ENCODE data around the gene PFN3.
"Not testable (repeated sequence)": the region's sequence is repeated elsewhere in the genome, so short reads cannot be mapped to it uniquely, and the experiment has no call there.

Gene PFN3

DNA sequence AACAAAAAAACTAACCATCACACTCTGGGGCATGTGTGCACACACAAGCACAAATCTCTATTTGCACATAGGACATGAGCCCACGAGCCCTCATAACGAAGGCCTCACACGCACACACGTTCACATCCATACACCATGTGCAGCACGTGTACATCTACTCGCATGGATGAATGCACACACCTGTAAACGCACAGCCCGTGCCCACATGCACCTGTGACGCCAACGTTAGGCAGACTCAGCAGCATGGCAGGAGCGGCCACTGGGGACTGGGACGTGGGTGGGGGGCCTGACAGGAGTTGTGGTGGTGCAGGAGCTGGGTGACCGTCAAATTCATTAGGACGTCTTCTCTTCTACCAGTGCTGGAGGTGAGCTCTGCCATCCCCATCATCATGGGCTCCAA, 13.1 kb downstream of the PFN3 start:
- no peak overlapping the region for H3K4me3 ChIP-seq (ENCODE audit: low read depth in 1 of 2, low read length in 2 of 2)
- H3K4me1 ChIP-seq (ENCODE audit: insufficient read depth, low read length): no peaks in the 10 kb centered on the region
- H3K36me3 ChIP-seq (ENCODE audit: insufficient read depth, low read length): no peaks in the 10 kb centered on the region
- peaks cover 0 to 6% of the 10 kb centered on the region in 2 donors for H3K27me3 ChIP-seq (ENCODE audit: control insufficient read depth in 1 of 2, insufficient read depth in 2 of 2, low read length in 2 of 2)
- no peak overlapping the region for H3K27ac ChIP-seq (ENCODE audit: low read depth, low read length)
- H3K9ac ChIP-seq (ENCODE audit: low read length): no peak overlapping the region
- no peaks in the 10 kb centered on the region for H3K9me3 ChIP-seq (ENCODE audit: low read length)

DNA sequence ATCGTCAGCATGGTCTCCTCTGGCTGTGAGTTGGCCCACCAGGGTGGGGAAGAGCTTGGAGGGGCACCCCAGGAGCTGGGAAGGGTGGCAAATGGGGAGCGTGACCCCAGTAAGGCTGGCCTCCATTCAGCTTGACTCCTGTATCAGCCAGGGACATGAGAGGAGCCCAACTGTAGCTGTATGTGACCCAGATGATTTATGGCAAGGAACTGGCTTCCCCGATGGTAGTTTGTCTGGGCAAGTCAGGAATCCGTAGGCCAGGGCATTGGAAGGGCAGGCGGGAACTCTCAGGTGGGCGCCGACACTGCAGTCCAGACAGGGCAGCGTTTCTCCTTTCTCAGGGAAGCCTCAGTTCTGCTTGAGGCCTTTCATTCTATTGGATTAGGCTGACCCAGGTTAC, 13.9 kb downstream of the PFN3 start:
- H3K27ac ChIP-seq (ENCODE audit: low read depth, low read length): no peak overlapping the region
- H3K9me3 ChIP-seq (ENCODE audit: low read length): no peaks in the 10 kb centered on the region
- H3K9ac ChIP-seq (ENCODE audit: low read length): no peak overlapping the region
- H3K4me3 ChIP-seq (ENCODE audit: low read depth in 1 of 2, low read length in 2 of 2): no peak overlapping the region
- no peaks in the 10 kb centered on the region for H3K4me1 ChIP-seq (ENCODE audit: insufficient read depth, low read length)
- no peaks in the 10 kb centered on the region for H3K36me3 ChIP-seq (ENCODE audit: insufficient read depth, low read length)
- peaks cover 0 to 6% of the 10 kb centered on the region in 2 donors for H3K27me3 ChIP-seq (ENCODE audit: control insufficient read depth in 1 of 2, insufficient read depth in 2 of 2, low read length in 2 of 2)

- no peaks in the 10 kb centered on the region for H3K36me3 ChIP-seq (ENCODE audit: insufficient read depth, low read length)
- H3K4me3 ChIP-seq (ENCODE audit: low read depth in 1 of 2, low read length in 2 of 2): no peak overlapping the region
- no peak overlapping the region for H3K9ac ChIP-seq (ENCODE audit: low read length)
- H3K27me3 ChIP-seq (ENCODE audit: control insufficient read depth in 1 of 2, insufficient read depth in 2 of 2, low read length in 2 of 2): peaks cover 0 to 6% of the 10 kb centered on the region in 2 donors
- H3K27ac ChIP-seq (ENCODE audit: low read depth, low read length): no peak overlapping the region
- no peaks in the 10 kb centered on the region for H3K4me1 ChIP-seq (ENCODE audit: insufficient read depth, low read length)
- no peaks in the 10 kb centered on the region for H3K9me3 ChIP-seq (ENCODE audit: low read length)
Observed at GRCh38 chr5:177385720-177386119, 14.7 kb downstream of the PFN3 start.

DNA sequence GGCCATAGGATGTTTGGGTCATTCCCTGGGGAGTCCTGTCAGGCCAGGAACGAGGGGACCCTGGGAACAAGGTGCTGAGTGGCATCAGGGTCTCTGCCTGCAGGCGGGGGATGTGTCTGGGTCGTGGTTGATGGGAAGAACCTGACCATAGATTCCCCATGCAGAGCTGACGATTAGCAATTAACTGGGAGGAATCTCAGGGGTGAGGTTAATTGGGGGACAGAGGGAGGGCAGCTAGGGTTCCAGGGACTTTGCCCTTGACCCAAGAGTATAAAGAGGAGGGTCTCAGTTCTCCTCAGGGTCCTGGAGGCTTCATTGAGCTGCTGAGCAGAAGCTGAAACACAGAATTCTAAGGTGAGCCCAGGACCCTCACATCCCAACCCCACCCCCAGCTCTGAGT, 16.3 kb downstream of the PFN3 start, which contains the start of gene SLC34A1:
Gene SLC34A1, plus strand, starts transcription at position 301 of the 400 bp plus-strand sequence. CDS start 1,308 bp downstream, outside the sequence.
- no peak within 1 kb of the TSS for H3K27ac ChIP-seq (ENCODE audit: low read depth, low read length)
- no peak within 1 kb of the TSS for H3K9ac ChIP-seq (ENCODE audit: low read length)
- H3K4me1 ChIP-seq (ENCODE audit: insufficient read depth, low read length): no peaks in the 10 kb centered on the region
- H3K9me3 ChIP-seq (ENCODE audit: low read length): no peaks in the 10 kb centered on the region
- H3K4me3 ChIP-seq (ENCODE audit: low read depth in 1 of 2, low read length in 2 of 2): no peak within 1 kb of the TSS
- H3K36me3 ChIP-seq (ENCODE audit: insufficient read depth, low read length): no peaks in the 10 kb centered on the region
- H3K27me3 ChIP-seq (ENCODE audit: control insufficient read depth in 1 of 2, insufficient read depth in 2 of 2, low read length in 2 of 2): peaks cover 0 to 6% of the 10 kb centered on the region in 2 donors

- no peak overlapping the region for H3K4me3 ChIP-seq (ENCODE audit: low read depth in 1 of 2, low read length in 2 of 2)
- no peak overlapping the region for H3K9ac ChIP-seq (ENCODE audit: low read length)
- peaks cover 0 to 6% of the 10 kb centered on the region in 2 donors for H3K27me3 ChIP-seq (ENCODE audit: control insufficient read depth in 1 of 2, insufficient read depth in 2 of 2, low read length in 2 of 2)
- no peaks in the 10 kb centered on the region for H3K4me1 ChIP-seq (ENCODE audit: insufficient read depth, low read length)
- no peaks in the 10 kb centered on the region for H3K36me3 ChIP-seq (ENCODE audit: insufficient read depth, low read length)
- no peak overlapping the region for H3K27ac ChIP-seq (ENCODE audit: low read depth, low read length)
- H3K9me3 ChIP-seq (ENCODE audit: low read length): no peaks in the 10 kb centered on the region
Observed at GRCh38 chr5:177383181-177383580, 17.3 kb downstream of the PFN3 start.

DNA sequence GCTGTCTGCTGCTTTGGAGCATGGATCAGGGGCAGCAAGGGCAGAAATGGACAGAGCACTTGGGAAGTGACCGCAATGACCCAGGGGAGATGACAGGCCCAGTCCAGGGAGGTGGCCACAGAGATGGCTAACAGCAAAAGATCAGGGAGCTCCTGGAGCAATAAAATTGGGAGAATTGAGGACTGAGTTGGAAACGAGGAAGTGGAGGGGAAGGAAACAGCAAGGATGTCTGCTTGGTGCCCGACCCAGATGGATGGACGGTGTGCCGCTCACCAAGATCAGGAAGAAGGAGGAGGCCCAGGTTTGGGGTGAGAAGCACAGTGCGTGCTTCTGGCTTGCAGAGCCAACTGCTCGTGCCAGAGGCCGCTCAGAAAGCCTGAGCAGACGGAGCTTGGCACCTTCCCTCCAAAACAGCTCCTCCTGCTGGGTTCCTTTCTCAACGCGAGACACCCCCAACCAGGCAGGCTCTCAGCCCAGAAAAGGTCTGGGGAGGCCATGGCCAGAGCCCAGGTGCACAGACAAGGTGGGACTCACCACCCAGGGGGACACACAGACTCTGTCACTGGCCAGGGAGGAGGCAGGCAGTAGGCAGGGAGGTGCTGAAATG, 17.9 kb downstream of the PFN3 start:
- Histone ChIP-seq H3K27me3 (ENCODE audit: control insufficient read depth in 1 of 2, insufficient read depth in 2 of 2, low read length in 2 of 2) (peaks cover 0 to 6% of the 10 kb centered on the region in 2 donors), H3K36me3 (ENCODE audit: insufficient read depth, low read length) (no peaks in the 10 kb centered on the region), H3K9ac (ENCODE audit: low read length) (no peak overlapping the region), H3K27ac (ENCODE audit: low read depth, low read length) (no peak overlapping the region), H3K4me1 (ENCODE audit: insufficient read depth, low read length) (no peaks in the 10 kb centered on the region), H3K4me3 (ENCODE audit: low read depth in 1 of 2, low read length in 2 of 2) (no peak overlapping the region), H3K9me3 (ENCODE audit: low read length) (no peaks in the 10 kb centered on the region)

DNA sequence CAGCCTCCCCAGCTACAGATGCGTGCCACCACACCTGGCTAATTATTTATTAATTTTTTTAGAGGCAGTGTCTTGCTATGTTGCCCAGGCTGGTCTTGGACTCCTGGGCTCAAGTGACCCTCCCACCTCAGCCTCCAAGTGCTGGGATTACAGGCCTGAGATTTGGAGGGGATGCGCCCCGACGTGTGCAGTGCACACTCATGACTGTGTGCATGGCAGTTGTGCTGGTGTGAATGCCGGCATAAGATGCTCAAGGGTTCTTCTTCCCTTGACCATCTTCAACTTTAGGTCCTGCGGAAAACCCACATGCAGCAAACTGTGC, 19.7 kb downstream of the PFN3 start:
- H3K27me3 ChIP-seq (ENCODE audit: control insufficient read depth in 1 of 2, insufficient read depth in 2 of 2, low read length in 2 of 2): peaks cover 0 to 3% of the 10 kb centered on the region in 2 donors
- H3K27ac ChIP-seq (ENCODE audit: low read depth, low read length): no peak overlapping the region
- H3K9ac ChIP-seq (ENCODE audit: low read length): no peak overlapping the region
- H3K36me3 ChIP-seq (ENCODE audit: insufficient read depth, low read length): no peaks in the 10 kb centered on the region
- no peak overlapping the region for H3K4me3 ChIP-seq (ENCODE audit: low read depth in 1 of 2, low read length in 2 of 2)
- no peaks in the 10 kb centered on the region for H3K9me3 ChIP-seq (ENCODE audit: low read length)
- H3K4me1 ChIP-seq (ENCODE audit: insufficient read depth, low read length): no peaks in the 10 kb centered on the region

- H3K9me3 ChIP-seq (ENCODE audit: low read length): no peaks in the 10 kb centered on the region
- no peaks in the 10 kb centered on the region for H3K27me3 ChIP-seq (ENCODE audit: control insufficient read depth in 1 of 2, insufficient read depth in 2 of 2, low read length in 2 of 2)
- no peaks in the 10 kb centered on the region for H3K36me3 ChIP-seq (ENCODE audit: insufficient read depth, low read length)
- H3K9ac ChIP-seq (ENCODE audit: low read length): no peak overlapping the region
- H3K27ac ChIP-seq (ENCODE audit: low read depth, low read length): no peak overlapping the region
- no peak overlapping the region for H3K4me3 ChIP-seq (ENCODE audit: low read depth in 1 of 2, low read length in 2 of 2)
- no peaks in the 10 kb centered on the region for H3K4me1 ChIP-seq (ENCODE audit: insufficient read depth, low read length)
Observed at GRCh38 chr5:177378884-177379883, 21.3 kb downstream of the PFN3 start.

DNA sequence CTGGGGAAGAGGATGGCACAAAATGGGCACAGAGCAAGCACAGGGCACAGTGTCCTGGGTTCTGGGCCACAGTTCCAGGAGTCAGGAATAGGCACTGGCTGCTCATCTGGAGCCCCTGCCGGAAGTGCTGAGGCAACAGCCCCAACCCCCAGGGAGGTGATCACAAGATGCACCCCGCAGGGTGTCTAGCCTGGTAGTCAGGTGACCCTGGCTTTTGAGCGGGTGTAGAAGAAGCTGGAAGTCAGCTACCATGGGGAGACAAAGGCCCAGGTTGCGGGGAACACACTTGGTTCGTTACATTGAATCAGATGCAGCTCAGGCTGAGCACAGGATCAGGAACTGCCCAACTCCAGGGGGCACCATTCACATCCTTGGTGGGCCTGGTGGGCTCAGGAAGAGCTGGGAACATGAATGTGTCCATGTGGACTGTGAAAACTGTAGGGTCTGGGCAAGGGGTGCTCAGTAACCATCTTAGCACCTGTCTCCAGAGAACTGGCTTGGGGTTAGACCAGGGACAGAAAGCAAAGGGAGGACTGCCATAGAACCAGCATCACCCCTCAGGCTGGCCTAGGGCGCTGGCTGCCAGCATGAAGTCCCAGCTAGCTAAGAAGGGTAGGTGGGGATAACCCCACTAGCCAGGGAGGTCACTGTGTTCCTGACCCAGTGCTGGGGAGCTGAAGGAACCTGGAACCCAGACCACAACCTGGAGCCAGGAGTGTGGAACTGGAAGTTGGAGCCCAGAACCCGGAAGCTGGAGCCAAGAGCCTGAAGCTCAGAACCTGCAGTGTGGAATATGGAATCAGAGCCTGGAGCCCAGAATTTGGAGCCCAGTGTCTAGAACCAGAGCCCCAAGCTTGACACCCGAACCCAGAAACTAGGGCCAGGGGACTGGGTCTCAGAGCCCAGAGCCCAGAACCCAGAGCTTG, 22.3 kb downstream of the PFN3 start:
- H3K27ac ChIP-seq (ENCODE audit: low read depth, low read length): no peak overlapping the region
- no peak overlapping the region for H3K4me3 ChIP-seq (ENCODE audit: low read depth in 1 of 2, low read length in 2 of 2)
- no peaks in the 10 kb centered on the region for H3K9me3 ChIP-seq (ENCODE audit: low read length)
- H3K9ac ChIP-seq (ENCODE audit: low read length): no peak overlapping the region
- no peaks in the 10 kb centered on the region for H3K27me3 ChIP-seq (ENCODE audit: control insufficient read depth in 1 of 2, insufficient read depth in 2 of 2, low read length in 2 of 2)
- H3K4me1 ChIP-seq (ENCODE audit: insufficient read depth, low read length): no peaks in the 10 kb centered on the region
- H3K36me3 ChIP-seq (ENCODE audit: insufficient read depth, low read length): no peaks in the 10 kb centered on the region

- Histone ChIP-seq H3K27ac (ENCODE audit: low read depth, low read length) (no peak overlapping the region), H3K36me3 (ENCODE audit: insufficient read depth, low read length) (no peaks in the 10 kb centered on the region), H3K9ac (ENCODE audit: low read length) (no peak overlapping the region), H3K4me1 (ENCODE audit: insufficient read depth, low read length) (peaks cover 5% of the 10 kb centered on the region), H3K27me3 (ENCODE audit: control insufficient read depth in 1 of 2, insufficient read depth in 2 of 2, low read length in 2 of 2) (no peaks in the 10 kb centered on the region), H3K9me3 (ENCODE audit: low read length) (no peaks in the 10 kb centered on the region), H3K4me3 (ENCODE audit: low read depth in 1 of 2, low read length in 2 of 2) (no peak overlapping the region)
Observed at GRCh38 chr5:177376107-177376506, 24.4 kb downstream of the PFN3 start.

DNA sequence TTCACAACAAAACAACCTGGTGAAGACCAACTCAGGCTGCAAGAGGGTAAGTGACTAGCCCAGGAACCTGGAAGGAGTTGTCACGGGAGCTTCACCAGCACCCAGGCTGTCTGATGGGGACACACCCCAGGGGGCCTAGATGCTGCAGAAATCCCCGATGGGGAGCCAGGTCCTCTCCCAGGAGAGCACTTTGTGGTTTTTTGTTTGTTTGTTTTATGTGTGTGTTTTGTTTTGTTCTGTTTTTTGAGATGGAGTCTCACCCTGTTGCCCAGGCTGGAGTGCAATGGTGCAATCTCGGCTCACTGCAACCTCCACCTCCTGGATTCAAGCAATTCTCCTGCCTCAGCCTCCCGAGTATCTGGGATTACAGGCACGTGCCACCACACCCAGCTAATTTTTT, 24.9 kb downstream of the PFN3 start:
- not testable (repeated sequence) for H3K4me1 ChIP-seq (ENCODE audit: insufficient read depth, low read length); H3K4me3 ChIP-seq (ENCODE audit: low read depth in 1 of 2, low read length in 2 of 2); H3K9ac ChIP-seq (ENCODE audit: low read length); H3K27ac ChIP-seq (ENCODE audit: low read depth, low read length); H3K36me3 ChIP-seq (ENCODE audit: insufficient read depth, low read length); H3K9me3 ChIP-seq (ENCODE audit: low read length); H3K27me3 ChIP-seq (ENCODE audit: control insufficient read depth in 1 of 2, insufficient read depth in 2 of 2, low read length in 2 of 2)
